ENCODE data around the gene MBNL1.
A peak's percentile ranks its signal among the peaks of the same experiment; 100 is the strongest.

MBNL1 gene

GRCh38 chr3:152277198-152277597, 8.5 kb downstream of the MBNL1 start:
- no peak for DNase-seq

GRCh38 chr3:152278756-152279427, 10.2 kb downstream of the MBNL1 start:
- DNase-seq, result no peak

GRCh38 chr3:152279479-152279878, 10.8 kb downstream of the MBNL1 start:
- DNase-seq, result no peak

- no peak for DNase-seq
Measured at GRCh38 chr3:152280539-152280938, 11.8 kb downstream of the MBNL1 start.

GRCh38 chr3:152281133-152281713, 12.5 kb downstream of the MBNL1 start:
- DNase-seq, result no peak

- DNase-seq, result no peak
Measured at GRCh38 chr3:152282813-152283212, 14.1 kb downstream of the MBNL1 start.

GRCh38 chr3:152283492-152284381, 15.0 kb downstream of the MBNL1 start:
- no peak for DNase-seq

GRCh38 chr3:152284906-152285305, 16.2 kb downstream of the MBNL1 start:
- DNase-seq, result no peak

GRCh38 chr3:152285509-152285908, 16.8 kb downstream of the MBNL1 start:
- DNase-seq, result no peak

GRCh38 chr3:152287898-152288576, 19.3 kb downstream of the MBNL1 start:
- no peak for DNase-seq

GRCh38 chr3:152288681-152289080, 20.0 kb downstream of the MBNL1 start:
- no peak for DNase-seq

GRCh38 chr3:152289708-152290107, 21.0 kb downstream of the MBNL1 start:
- no peak for DNase-seq

- DNase-seq, result no peak
Measured at GRCh38 chr3:152290374-152290773, 21.6 kb downstream of the MBNL1 start.

GRCh38 chr3:152291238-152291637, 22.5 kb downstream of the MBNL1 start:
- DNase-seq, result no peak

GRCh38 chr3:152291649-152292066, 22.9 kb downstream of the MBNL1 start:
- DNase-seq, result no peak

GRCh38 chr3:152292366-152292765, 23.6 kb downstream of the MBNL1 start:
- DNase-seq, result no peak

- no peak for DNase-seq
Measured at GRCh38 chr3:152293347-152294006, 24.7 kb downstream of the MBNL1 start.

GRCh38 chr3:152295344-152295743, 26.6 kb downstream of the MBNL1 start:
- no peak for DNase-seq

- DNase-seq, result no peak
Measured at GRCh38 chr3:152295806-152296205, 27.1 kb downstream of the MBNL1 start.

GRCh38 chr3:152296382-152296781, 27.7 kb downstream of the MBNL1 start:
- DNase-seq, result no peak

- no peak for DNase-seq
Measured at GRCh38 chr3:152296971-152297370, 28.2 kb downstream of the MBNL1 start.

GRCh38 chr3:152298393-152299248, 29.9 kb downstream of the MBNL1 start:
- peak; percentile 81 for DNase-seq

Measured in activated CD4-positive, alpha-beta T cell treated with anti-CD3 and anti-CD28 coated beads, Interleukin-2, Interleukin-6, amounts not matched to agents 100 ng/mL and 50 ng/mL, durations not matched to agents 16 hours and 8 hours (primary cell).